Measurements from ENCODE around the gene PTPRD. TPM values are rescaled to one million over a fixed set of nuclear protein-coding genes. Genes with fewer than 3 reads are reported as not detected.

Gene PTPRD
- total RNA-seq, 2 experiments from 2014 or later, result not detected

DNA sequence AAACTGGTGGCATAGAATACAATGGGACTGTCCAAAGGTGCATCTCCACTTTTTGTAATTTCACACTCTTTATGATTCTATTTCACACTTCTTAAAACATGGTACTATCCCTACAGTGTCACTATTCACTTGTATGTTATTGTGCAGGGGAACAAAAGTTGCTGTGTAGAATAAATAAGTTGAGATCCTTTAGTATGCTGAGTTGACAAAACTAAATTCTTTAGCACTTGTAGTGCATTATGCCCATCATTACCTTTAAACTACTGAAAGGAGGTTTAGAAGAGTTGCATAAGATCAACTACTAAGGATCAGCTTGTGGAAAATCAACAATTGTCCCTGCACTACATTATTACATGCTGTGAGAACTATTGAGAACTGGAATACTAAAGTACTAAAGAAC, 1380.9 kb downstream of the PTPRD start:
- CTCF ChIA-PET, result no interaction called here
- DNase-seq, result no peak
- Mint-ChIP-seq H3K36me3 (ENCODE audit: low read depth) (no peaks in the 10 kb centered on the region), H3K9me3 (peaks cover 9% of the 10 kb centered on the region), H3K4me3 (no peak overlapping the region), H3K4me1 (no peaks in the 10 kb centered on the region), H3K27ac (no peak overlapping the region), H3K27me3 (no peaks in the 10 kb centered on the region)
- POLR2A ChIA-PET, result no interaction called here

DNA sequence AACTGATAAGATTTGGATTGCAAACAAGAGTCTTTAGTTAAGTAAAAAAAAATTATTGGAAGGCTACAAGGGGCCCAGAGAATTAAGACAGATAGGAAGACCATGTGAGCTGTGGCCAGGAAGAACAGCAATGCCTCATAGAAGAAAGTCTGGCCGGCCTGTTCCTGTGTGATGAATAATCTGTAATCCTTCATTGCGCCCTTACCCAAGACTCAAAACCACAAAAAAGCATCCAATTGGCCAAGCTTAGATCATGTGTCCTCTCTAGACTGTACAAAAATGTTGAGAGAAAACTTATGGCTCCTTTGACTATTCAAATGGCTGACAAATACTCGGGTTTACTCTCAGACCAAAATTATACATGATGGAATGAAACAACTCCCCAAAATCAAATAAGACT, 1383.5 kb downstream of the PTPRD start:
- POLR2A ChIA-PET, result no interaction called here
- Mint-ChIP-seq H3K27ac (no peak overlapping the region), H3K4me1 (no peaks in the 10 kb centered on the region), H3K27me3 (no peaks in the 10 kb centered on the region), H3K9me3 (peaks cover 3% of the 10 kb centered on the region), H3K36me3 (ENCODE audit: low read depth) (no peaks in the 10 kb centered on the region), H3K4me3 (no peak overlapping the region)
- CTCF ChIA-PET, result no interaction called here
- no peak for DNase-seq

DNA sequence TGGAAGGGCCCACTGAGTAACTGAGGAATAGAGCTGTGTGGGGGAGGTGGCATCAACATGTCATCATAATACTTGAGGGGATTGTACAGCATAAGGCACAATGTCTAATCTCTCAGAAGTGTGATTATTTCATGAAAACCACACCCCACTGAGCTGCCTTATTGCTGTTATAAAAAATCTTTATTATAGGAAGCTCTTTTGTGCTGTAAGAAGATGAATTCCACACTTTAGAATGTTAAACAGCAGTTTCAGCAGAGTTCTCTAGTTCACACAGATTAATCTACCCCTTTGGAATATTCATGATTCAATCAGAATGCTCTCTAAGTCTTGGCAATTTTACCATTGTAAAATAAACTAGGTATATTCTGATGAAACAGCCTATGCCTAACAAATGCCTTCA, 1389.6 kb downstream of the PTPRD start:
- POLR2A ChIA-PET, result no interaction called here
- Mint-ChIP-seq H3K27me3 (no peaks in the 10 kb centered on the region), H3K4me3 (no peak overlapping the region), H3K36me3 (ENCODE audit: low read depth) (no peaks in the 10 kb centered on the region), H3K27ac (no peak overlapping the region), H3K4me1 (no peaks in the 10 kb centered on the region), H3K9me3 (no peaks in the 10 kb centered on the region)
- DNase-seq, result no peak
- CTCF ChIA-PET, result no interaction called here

DNA sequence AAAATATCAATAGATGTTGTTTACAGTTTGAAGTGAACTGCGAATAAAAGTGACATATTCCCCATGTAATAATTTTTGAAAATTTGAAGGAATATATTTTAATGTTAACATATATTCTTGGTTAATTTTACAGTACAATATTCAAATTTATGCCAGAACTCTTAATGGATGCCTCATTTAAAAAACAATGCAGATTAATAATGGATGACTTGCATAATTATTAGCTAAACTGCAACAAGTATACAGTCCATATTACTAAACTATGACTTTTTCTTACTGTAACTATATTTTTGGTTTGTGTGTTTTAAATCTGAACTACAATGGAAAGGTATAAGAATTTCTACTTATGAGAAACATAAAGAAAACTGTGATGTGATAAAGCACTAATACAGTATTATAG, 1390.1 kb downstream of the PTPRD start:
- no peaks in the 10 kb centered on the region for H3K36me3 Mint-ChIP-seq (ENCODE audit: low read depth)
- H3K9me3 Mint-ChIP-seq, result no peaks in the 10 kb centered on the region
- ChIA-PET CTCF (no interaction called here), POLR2A (no interaction called here)
- H3K27me3 Mint-ChIP-seq, result no peaks in the 10 kb centered on the region
- H3K27ac Mint-ChIP-seq, result no peak overlapping the region
- H3K4me3 Mint-ChIP-seq, result no peak overlapping the region
- DNase-seq, result no peak
- no peaks in the 10 kb centered on the region for H3K4me1 Mint-ChIP-seq

DNA sequence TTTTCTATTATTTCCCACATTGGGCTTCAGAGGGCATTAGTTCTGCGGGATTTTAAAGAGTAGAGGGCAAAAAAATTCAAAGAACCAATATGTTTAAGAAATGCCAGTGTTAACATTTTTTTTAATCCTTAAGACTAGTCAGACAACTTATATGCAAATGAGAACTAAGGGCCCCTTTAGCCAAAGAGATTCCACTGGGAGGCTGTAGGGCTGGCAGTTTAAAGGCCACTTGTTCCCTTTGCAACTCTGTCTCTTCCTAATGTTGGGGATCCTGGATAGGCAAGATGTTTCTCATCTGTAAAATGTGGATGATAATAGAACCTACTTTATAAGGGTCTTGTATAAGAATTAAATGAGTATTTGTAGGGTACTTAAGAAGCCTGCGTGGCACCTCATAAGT, 1395.9 kb downstream of the PTPRD start:
- Mint-ChIP-seq H3K4me3 (no peak overlapping the region), H3K4me1 (no peaks in the 10 kb centered on the region), H3K9me3 (peaks cover 3% of the 10 kb centered on the region), H3K27me3 (no peaks in the 10 kb centered on the region), H3K36me3 (ENCODE audit: low read depth) (no peaks in the 10 kb centered on the region), H3K27ac (no peak overlapping the region)
- ChIA-PET POLR2A (no interaction called here), CTCF (no interaction called here)
- no peak for DNase-seq

DNA sequence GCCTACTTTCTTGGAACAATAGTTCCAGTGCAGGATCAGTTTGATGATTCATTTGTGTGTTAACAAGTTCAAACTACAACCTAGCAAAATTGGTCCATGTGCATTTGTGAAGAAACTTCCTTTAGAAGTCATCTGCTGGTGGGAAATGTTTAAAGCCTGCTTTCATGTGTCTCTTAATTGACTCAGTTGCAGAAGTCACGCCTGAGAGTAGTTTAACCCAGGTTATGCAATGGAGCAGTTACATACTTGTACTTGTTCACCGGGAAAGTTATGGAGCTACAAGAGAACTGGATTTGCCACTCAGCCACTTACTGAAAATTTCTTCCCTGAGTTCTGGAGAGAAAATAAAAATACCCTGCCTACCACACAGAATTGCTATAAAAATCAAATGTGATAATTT, 1397.8 kb downstream of the PTPRD start:
- H3K36me3 Mint-ChIP-seq (ENCODE audit: low read depth), result no peaks in the 10 kb centered on the region
- peaks cover 3% of the 10 kb centered on the region for H3K9me3 Mint-ChIP-seq
- no peak overlapping the region for H3K27ac Mint-ChIP-seq
- no peak overlapping the region for H3K4me3 Mint-ChIP-seq
- POLR2A ChIA-PET, result no interaction called here
- CTCF ChIA-PET, result no interaction called here
- no peaks in the 10 kb centered on the region for H3K4me1 Mint-ChIP-seq
- DNase-seq, result no peak
- no peaks in the 10 kb centered on the region for H3K27me3 Mint-ChIP-seq

DNA sequence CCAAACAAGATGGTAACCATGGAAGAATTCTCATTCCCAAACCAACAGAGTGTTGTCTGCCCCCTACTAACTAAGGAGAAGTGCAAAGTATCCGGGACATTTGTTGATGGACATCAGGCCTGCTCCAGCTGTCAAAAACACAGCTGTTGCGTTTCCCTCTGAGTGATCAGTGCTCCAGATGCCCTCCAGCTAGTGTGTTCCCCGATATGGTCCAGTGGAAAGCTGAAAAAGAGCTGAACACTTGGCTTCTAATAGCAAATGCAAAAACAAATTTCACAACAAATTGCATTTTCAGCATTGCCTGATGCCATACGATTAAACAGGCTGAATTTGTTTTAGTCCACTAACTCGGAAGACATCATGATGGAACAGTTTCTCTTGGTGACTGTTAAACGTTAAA, 1398.7 kb downstream of the PTPRD start:
- Mint-ChIP-seq H3K27ac (no peak overlapping the region), H3K4me1 (no peaks in the 10 kb centered on the region), H3K27me3 (no peaks in the 10 kb centered on the region), H3K4me3 (no peak overlapping the region), H3K9me3 (peaks cover 3% of the 10 kb centered on the region), H3K36me3 (ENCODE audit: low read depth) (no peaks in the 10 kb centered on the region)
- no peak for DNase-seq
- POLR2A ChIA-PET, result no interaction called here
- CTCF ChIA-PET, result no interaction called here

DNA sequence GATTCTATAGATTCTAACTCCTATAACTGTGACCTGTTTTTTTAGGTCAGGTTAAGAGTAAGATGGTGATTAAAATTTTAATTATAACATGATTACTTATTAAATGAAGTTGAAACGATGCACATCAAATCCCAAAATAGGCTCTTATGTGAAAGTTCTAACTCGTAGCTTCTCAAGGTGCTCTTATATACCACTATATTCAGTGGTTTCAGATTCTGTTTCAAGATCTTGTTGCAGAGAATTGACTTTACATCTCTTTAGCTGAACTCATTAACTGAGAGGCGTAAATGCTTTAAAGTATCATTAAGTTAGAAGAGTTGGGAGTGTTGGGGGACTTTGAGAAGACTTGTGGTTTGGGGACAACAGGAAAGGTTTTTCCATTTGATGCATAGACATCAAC, 1399.8 kb downstream of the PTPRD start:
- Mint-ChIP-seq H3K4me3 (no peak overlapping the region), H3K27ac (no peak overlapping the region), H3K27me3 (no peaks in the 10 kb centered on the region), H3K36me3 (ENCODE audit: low read depth) (no peaks in the 10 kb centered on the region), H3K4me1 (no peaks in the 10 kb centered on the region), H3K9me3 (peaks cover 3% of the 10 kb centered on the region)
- POLR2A ChIA-PET, result no interaction called here
- DNase-seq, result no peak
- CTCF ChIA-PET, result no interaction called here

DNA sequence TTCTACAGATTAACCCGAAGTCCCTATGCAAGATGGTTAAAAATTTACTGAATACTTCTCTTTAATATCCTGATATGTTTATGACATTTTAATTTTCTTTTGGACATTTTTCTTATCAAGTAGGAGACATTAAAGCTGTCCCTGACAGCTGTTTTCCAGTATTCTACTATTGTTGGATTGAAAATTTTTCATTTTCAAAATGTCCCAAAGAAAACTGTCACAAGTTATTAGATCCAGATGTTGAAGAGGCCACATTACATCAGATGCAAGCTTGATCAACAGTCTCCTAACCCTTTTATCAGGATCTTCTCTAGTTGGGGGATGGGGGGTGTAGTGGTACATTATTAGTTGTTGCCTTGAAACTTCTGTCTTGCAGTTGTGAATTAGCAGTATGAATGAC, 1410.5 kb downstream of the PTPRD start:
- Mint-ChIP-seq H3K4me3 (no peak overlapping the region), H3K4me1 (no peaks in the 10 kb centered on the region), H3K27me3 (no peaks in the 10 kb centered on the region), H3K27ac (no peak overlapping the region), H3K36me3 (ENCODE audit: low read depth) (no peaks in the 10 kb centered on the region), H3K9me3 (peaks cover 5% of the 10 kb centered on the region)
- CTCF ChIA-PET, result no interaction called here
- DNase-seq, result no peak
- POLR2A ChIA-PET, result no interaction called here

DNA sequence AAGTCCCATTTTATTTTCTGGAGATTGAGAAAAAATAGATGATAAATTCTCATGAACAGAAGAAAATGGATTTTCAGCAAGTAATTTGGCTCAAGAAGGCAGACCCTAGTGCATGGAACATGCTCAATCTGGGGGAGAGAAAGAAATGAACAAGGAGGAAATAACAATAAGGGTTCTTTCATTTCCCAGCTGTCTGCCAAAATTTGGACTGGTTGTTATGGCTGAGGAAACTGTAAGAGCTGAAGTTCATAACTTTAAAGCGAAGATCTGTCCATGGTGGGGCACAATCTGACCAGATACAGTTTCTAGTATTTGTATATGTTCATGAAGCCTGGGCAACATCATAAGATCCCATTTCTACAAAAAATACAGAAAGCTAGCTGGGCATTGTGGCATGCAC, 1426.7 kb downstream of the PTPRD start:
- no peak for DNase-seq
- CTCF ChIA-PET, result no interaction called here
- Mint-ChIP-seq H3K27ac (no peak overlapping the region), H3K9me3 (peaks cover 10% of the 10 kb centered on the region), H3K27me3 (no peaks in the 10 kb centered on the region), H3K4me1 (no peaks in the 10 kb centered on the region), H3K36me3 (ENCODE audit: low read depth) (no peaks in the 10 kb centered on the region), H3K4me3 (no peak overlapping the region)
- POLR2A ChIA-PET, result no interaction called here

DNA sequence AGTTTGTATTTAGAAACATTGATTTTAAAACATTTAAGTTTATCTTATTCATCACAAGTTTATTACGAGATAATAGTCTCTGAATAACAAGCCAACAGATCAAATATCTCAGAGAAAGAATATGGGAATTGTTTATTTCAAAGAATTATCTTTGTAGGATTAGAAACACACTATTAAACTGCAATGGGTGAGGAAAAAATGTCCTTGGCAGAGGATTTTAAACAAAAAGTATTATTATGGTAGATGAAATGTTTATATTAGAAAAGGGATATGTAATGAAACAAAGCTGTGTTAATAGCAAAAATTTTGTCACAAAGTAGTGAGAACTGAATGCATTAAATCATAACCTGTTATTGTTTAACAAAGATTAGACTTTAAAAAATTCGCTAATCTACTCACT, 1430.4 kb downstream of the PTPRD start:
- no peaks in the 10 kb centered on the region for H3K36me3 Mint-ChIP-seq (ENCODE audit: low read depth)
- peaks cover 2% of the 10 kb centered on the region for H3K9me3 Mint-ChIP-seq
- ChIA-PET CTCF (no interaction called here), POLR2A (no interaction called here)
- no peak overlapping the region for H3K4me3 Mint-ChIP-seq
- no peak for DNase-seq
- H3K4me1 Mint-ChIP-seq, result no peaks in the 10 kb centered on the region
- no peaks in the 10 kb centered on the region for H3K27me3 Mint-ChIP-seq
- H3K27ac Mint-ChIP-seq, result no peak overlapping the region

DNA sequence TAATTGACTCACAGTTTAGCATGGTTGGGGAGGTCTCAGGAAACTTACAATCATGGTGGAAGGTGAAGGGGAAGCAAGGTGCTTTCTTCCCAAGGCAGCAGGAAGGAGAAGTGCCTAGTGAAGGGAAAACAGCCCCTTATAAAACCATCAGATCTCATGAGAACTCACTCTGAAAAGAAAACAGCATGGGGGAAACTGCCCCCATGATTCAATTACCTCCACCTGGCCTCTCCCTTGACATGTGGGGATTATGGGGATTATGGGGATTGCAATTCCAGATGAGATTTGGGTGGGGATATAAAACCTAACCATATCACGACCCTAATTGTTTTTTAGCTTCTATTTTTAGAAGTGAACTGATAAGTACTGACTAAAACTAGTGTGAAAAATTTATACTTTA, 1435.7 kb downstream of the PTPRD start:
- H3K27me3 Mint-ChIP-seq, result no peaks in the 10 kb centered on the region
- H3K4me3 Mint-ChIP-seq, result no peak overlapping the region
- POLR2A ChIA-PET, result no interaction called here
- no peak overlapping the region for H3K27ac Mint-ChIP-seq
- H3K36me3 Mint-ChIP-seq (ENCODE audit: low read depth), result no peaks in the 10 kb centered on the region
- CTCF ChIA-PET, result no interaction called here
- H3K4me1 Mint-ChIP-seq, result no peaks in the 10 kb centered on the region
- no peaks in the 10 kb centered on the region for H3K9me3 Mint-ChIP-seq
- DNase-seq, result no peak

DNA sequence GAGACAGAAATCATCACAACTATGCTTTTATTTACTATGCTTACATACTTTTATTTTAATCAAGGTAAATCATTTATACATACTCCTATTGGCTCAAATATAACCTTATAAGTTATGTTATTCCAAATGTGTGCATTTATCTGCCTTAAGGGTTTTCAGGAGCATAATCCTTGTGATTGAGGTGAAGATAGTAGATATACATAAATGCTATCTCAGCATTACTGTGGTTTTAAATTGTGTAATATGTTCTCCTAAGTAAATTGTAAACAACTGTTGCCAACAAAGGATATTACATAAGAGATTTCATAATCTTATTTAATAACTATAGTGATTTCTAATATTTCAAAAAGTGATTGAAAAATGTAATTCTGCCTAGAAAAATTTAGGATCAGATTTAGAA, 1438.4 kb downstream of the PTPRD start:
- CTCF ChIA-PET, result no interaction called here
- no peaks in the 10 kb centered on the region for H3K36me3 Mint-ChIP-seq (ENCODE audit: low read depth)
- no peak for DNase-seq
- H3K27ac Mint-ChIP-seq, result no peak overlapping the region
- no peaks in the 10 kb centered on the region for H3K9me3 Mint-ChIP-seq
- POLR2A ChIA-PET, result no interaction called here
- no peaks in the 10 kb centered on the region for H3K27me3 Mint-ChIP-seq
- H3K4me3 Mint-ChIP-seq, result no peak overlapping the region
- no peaks in the 10 kb centered on the region for H3K4me1 Mint-ChIP-seq

DNA sequence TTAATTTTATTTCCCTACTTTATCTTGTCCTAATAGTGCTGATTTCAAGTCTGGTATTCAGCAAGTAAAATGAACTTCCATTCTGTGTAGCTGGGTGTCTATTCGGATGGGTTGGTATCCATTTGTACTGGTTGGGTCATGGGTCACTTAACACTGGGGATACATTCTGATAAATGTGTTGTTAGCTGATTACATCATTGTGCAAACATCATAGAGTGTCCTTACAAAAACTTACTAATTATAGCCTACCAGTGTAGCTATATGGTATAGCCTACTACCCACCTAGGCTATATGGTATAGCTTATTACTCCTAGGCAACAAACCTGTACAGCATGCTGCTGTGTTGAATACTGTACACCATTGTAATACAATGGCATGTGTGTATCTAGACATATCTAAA, 1439.5 kb downstream of the PTPRD start:
- H3K4me3 Mint-ChIP-seq, result no peak overlapping the region
- no peaks in the 10 kb centered on the region for H3K36me3 Mint-ChIP-seq (ENCODE audit: low read depth)

DNA sequence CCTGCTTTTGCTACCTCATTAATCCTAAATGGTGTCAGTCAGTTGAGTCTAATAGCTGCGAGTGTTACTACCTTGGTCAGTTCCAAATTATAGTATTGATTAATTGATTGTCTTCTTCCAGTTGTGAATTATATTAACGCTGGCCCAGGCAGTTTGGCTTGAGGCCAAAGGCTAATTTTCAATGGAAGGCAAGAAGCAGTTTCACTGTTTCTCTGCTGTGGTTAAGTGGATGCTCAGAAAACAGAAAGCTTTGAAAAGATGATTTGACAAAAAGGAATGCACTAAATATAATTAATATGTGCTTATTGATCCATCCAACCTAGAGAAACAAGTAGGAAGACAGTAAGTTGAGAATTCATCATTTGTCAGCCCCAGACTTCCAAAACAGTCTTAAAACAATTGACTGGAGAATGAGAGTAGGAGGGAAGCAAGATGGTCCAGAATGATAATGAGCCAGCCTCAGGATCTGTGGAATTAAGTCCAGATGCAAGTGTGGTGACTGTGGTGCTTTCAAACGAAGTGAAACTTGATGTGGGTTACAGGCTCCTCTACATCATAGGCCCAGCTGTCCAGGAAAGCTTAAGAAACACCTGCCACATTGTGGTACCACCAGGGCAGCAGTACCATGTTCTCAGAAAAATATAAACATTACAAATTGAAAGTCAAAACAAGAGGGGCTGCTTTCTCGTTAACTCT, 1442.2 kb downstream of the PTPRD start:
- no peak overlapping the region for H3K27ac Mint-ChIP-seq
- H3K36me3 Mint-ChIP-seq (ENCODE audit: low read depth), result no peaks in the 10 kb centered on the region
- no peaks in the 10 kb centered on the region for H3K27me3 Mint-ChIP-seq
- no peaks in the 10 kb centered on the region for H3K9me3 Mint-ChIP-seq
- H3K4me3 Mint-ChIP-seq, result no peak overlapping the region
- DNase-seq, result no peak
- H3K4me1 Mint-ChIP-seq, result no peaks in the 10 kb centered on the region
- ChIA-PET CTCF (no interaction called here), POLR2A (no interaction called here)

More for the DNA sequence above, 1439.5 kb downstream of the PTPRD start:
- CTCF ChIA-PET, result no interaction called here
- Mint-ChIP-seq H3K27me3 (no peaks in the 10 kb centered on the region), H3K9me3 (no peaks in the 10 kb centered on the region), H3K27ac (no peak overlapping the region), H3K4me1 (no peaks in the 10 kb centered on the region)
- DNase-seq, result no peak
- POLR2A ChIA-PET, result no interaction called here

All from activated CD4-positive, alpha-beta memory T cell treated with anti-CD3 and anti-CD28 coated beads, Interleukin-2, amount 10 ng/mL, durations not matched to agents 7 days and 5 days (primary cell).